Measurements from ENCODE around the gene ALK.

Gene ALK

DNA sequence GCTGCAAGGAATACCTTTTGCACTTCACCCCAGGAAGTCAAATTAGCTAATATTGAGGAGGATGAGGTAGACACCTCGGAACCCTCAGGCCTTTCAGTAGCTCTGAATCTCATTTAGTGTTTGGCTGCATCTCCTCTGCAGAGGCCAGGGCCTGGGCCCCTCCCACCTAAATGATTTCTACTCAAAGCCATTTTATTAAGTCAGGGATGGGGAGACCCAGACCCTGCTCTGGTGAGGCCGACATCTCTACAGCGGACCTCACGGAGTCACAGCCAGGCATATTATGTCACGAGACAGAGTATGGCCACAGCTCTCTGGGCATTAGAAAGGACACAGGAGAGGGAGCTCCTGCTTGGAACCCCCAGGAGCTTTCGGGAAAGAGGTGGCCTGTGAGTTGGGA lies 305.5 kb downstream of the ALK start:
- H3K4me3 ChIP-seq = no peak overlapping the region
- DNase-seq (ENCODE audit: low spot score) = no peak
- TF ChIP-seq, protein P1, sequence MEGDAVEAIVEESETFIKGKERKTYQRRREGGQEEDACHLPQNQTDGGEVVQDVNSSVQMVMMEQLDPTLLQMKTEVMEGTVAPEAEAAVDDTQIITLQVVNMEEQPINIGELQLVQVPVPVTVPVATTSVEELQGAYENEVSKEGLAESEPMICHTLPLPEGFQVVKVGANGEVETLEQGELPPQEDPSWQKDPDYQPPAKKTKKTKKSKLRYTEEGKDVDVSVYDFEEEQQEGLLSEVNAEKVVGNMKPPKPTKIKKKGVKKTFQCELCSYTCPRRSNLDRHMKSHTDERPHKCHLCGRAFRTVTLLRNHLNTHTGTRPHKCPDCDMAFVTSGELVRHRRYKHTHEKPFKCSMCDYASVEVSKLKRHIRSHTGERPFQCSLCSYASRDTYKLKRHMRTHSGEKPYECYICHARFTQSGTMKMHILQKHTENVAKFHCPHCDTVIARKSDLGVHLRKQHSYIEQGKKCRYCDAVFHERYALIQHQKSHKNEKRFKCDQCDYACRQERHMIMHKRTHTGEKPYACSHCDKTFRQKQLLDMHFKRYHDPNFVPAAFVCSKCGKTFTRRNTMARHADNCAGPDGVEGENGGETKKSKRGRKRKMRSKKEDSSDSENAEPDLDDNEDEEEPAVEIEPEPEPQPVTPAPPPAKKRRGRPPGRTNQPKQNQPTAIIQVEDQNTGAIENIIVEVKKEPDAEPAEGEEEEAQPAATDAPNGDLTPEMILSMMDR (IDR thresholded peaks at IDR 0.05) = no peak
- H3K27ac ChIP-seq = no peak overlapping the region

DNA sequence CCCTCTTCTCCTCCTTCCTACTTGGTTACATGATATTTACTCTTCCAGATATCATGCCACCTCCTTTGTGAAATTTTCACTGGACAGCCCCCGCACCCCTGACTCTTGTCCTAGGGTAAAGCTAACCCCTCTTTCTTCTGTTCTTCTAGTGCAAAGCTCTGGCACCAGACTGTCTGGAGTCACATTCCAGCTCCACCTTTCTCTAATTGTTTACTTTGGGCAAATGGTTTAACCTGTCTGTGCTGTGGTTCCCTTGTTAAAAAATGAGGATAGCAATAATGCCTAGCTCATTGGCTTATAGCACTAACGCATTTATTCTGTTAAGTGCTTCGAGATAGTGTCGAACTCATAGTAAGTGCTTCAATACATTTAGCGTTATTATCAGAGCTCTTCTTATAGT lies 306.2 kb downstream of the ALK start:
- no peak for DNase-seq (ENCODE audit: low spot score)
- H3K27ac ChIP-seq = no peak overlapping the region
- H3K4me3 ChIP-seq = no peak overlapping the region
- TF ChIP-seq, protein P1 (IDR thresholded peaks at IDR 0.05) = no peak

DNA sequence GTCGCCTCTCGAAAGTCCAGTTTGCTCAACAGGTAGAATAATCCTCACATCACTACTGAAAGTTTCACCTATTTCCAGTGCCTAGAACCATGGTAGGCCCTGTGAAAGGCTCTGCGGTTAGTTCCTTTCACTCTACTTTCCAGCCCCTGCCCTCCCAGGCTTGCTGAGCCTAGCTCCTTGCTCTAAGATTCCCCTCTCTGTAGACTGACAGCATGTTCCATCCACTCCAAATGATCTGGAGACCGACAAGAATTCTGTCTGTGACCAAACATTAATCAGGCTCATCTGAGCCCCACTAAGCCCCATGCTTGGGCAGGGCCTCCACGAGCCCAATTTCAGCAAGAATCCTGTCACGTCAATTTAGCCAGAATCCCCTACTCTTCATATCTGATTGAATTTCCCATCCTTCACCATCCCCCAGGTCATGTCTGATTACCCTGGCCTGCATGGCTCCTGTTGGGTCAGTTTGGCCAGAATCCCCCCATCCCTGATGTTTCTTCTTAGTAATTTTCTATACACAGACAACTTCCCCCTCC lies 307.0 kb downstream of the ALK start:
- TF ChIP-seq, protein P1 (IDR thresholded peaks at IDR 0.05) = no peak
- H3K27ac ChIP-seq = no peak overlapping the region
- no peak for DNase-seq (ENCODE audit: low spot score)
- no peak overlapping the region for H3K4me3 ChIP-seq

DNA sequence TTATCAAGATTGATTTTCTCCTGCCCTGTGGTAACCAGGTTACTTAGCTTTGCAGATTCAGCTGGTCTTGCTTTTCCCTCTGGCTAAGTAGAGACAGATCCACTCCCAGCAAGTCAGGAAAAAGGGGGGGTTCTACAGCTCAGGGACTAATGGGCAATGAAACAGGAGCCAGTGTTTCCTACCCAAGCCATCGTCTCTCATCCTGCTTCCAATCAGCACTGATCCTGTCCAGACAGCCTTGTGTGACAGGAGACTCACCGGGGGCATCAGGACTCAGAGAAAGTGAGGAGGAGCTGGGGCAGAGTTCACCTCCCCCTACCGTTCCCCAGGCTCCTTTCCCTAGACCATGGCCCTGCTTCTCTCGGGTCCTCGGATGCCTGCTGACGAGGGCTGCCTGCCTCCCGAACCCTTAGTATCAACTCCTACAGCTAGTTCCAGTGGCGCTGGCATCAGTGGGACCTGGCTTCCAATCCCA lies 307.6 kb downstream of the ALK start:
- no peak overlapping the region for H3K27ac ChIP-seq
- H3K4me3 ChIP-seq = no peak overlapping the region
- no peak for DNase-seq (ENCODE audit: low spot score)
- TF ChIP-seq, protein P1 (IDR thresholded peaks at IDR 0.05) = no peak

DNA sequence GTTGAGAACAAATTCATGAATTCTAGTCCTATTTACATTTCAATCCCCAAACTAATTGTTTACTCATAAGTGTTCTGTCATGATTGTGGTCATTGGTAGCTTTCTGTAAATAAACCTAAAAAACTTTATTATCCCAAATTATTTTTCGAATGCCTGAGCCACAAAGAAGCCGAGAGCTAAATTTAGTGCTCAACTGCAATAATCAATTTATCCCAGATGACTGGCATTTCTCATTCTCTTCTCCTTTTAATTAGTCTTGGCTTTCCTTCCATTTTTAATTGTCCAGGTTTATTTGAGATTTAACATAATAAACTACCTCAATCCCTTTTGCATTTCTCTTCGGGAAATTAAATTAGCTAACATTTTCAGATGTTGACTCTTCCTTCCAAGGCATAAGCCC lies 308.3 kb downstream of the ALK start:
- no peak overlapping the region for H3K27ac ChIP-seq
- H3K4me3 ChIP-seq = no peak overlapping the region
- TF ChIP-seq, protein P1 (IDR thresholded peaks at IDR 0.05) = no peak
- no peak for DNase-seq (ENCODE audit: low spot score)

DNA sequence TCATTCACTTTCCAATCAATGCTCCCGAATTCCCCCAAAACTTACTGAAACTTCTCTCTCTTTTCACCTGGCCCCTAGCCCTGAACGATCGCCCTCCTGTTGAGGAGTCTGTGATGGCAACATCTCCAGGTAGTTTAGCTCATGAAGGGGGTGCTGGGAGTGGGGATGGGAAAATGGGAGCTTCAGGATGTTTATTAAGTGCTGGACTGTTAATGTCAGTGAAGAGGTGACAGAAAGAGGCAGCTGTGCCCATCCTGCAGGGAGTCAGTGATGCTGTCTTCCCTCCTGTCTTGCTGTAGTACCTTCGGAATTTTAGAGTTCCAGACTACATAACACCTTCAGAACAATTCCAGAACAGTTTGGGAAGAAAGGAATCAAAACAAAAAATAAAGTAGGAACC lies 308.8 kb downstream of the ALK start:
- no peak for DNase-seq (ENCODE audit: low spot score)
- TF ChIP-seq, protein P1 (IDR thresholded peaks at IDR 0.05) = no peak

DNA sequence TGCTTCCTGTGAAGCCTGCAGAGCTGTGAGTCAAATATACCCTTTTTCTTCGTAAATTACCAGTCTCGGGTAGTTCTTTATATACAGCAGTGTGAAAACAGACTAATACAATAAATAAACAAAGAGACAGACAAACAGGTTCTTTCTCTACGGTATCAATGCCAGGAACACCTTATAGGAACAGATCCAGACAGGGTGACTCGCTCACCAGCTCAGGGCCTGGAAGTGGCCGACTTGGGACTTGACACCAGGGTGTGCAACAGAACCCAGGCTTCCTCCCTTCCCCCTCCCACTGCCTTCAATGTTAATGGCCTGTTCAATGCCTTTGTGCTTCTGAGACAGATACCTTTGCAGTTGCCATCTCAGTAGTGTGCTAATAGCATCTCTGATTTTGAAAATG lies 309.5 kb downstream of the ALK start:
- Histone ChIP-seq H3K4me3 (no peak overlapping the region), H3K27ac (no peak overlapping the region)
- DNase-seq (ENCODE audit: low spot score) = no peak
- TF ChIP-seq, protein P1 (IDR thresholded peaks at IDR 0.05) = no peak

More for the DNA sequence above, 308.8 kb downstream of the ALK start:
- H3K4me3 ChIP-seq = no peak overlapping the region
- no peak overlapping the region for H3K27ac ChIP-seq
